ENCODE data around the gene FSTL4. TPM values are rescaled to one million over a fixed set of nuclear protein-coding genes. Genes with fewer than 3 reads are reported as not detected.

Gene FSTL4
- total RNA-seq, 3 donors from 2014 or later, result 0.42 to 1.7 (median 0.46) TPM

GRCh38 chr5:133357758-133358157 lies 254.6 kb downstream of the FSTL4 start:
- no peak overlapping the region for H3K4me3 Mint-ChIP-seq
- no peaks in the 10 kb centered on the region for H3K4me1 Mint-ChIP-seq (ENCODE audit: low read depth)
- peaks cover 2% of the 10 kb centered on the region for H3K27me3 Mint-ChIP-seq (ENCODE audit: low read depth)
- H3K36me3 Mint-ChIP-seq (ENCODE audit: insufficient read depth), result no peaks in the 10 kb centered on the region
- no peaks in the 10 kb centered on the region for H3K9me3 Mint-ChIP-seq
- no peak for DNase-seq
- no peak for ATAC-seq

- no peaks in the 10 kb centered on the region for H3K4me1 Mint-ChIP-seq (ENCODE audit: low read depth)
- H3K36me3 Mint-ChIP-seq (ENCODE audit: insufficient read depth), result no peaks in the 10 kb centered on the region
- H3K27me3 Mint-ChIP-seq (ENCODE audit: low read depth), result peaks cover 2% of the 10 kb centered on the region
- ATAC-seq (no peak), DNase-seq (no peak)
- H3K9me3 Mint-ChIP-seq, result no peaks in the 10 kb centered on the region
- no peak overlapping the region for H3K4me3 Mint-ChIP-seq
Measured at GRCh38 chr5:133356984-133357421, 255.3 kb downstream of the FSTL4 start.

- H3K27me3 Mint-ChIP-seq (ENCODE audit: low read depth), result peaks cover 2% of the 10 kb centered on the region
- ATAC-seq (peak in 1 of 2 donors; percentile 27), DNase-seq (no peak)
- H3K4me3 Mint-ChIP-seq, result no peak overlapping the region
- no peaks in the 10 kb centered on the region for H3K9me3 Mint-ChIP-seq
- H3K36me3 Mint-ChIP-seq (ENCODE audit: insufficient read depth), result no peaks in the 10 kb centered on the region
- no peaks in the 10 kb centered on the region for H3K4me1 Mint-ChIP-seq (ENCODE audit: low read depth)
Measured at GRCh38 chr5:133356396-133356983, 255.9 kb downstream of the FSTL4 start.

DNA sequence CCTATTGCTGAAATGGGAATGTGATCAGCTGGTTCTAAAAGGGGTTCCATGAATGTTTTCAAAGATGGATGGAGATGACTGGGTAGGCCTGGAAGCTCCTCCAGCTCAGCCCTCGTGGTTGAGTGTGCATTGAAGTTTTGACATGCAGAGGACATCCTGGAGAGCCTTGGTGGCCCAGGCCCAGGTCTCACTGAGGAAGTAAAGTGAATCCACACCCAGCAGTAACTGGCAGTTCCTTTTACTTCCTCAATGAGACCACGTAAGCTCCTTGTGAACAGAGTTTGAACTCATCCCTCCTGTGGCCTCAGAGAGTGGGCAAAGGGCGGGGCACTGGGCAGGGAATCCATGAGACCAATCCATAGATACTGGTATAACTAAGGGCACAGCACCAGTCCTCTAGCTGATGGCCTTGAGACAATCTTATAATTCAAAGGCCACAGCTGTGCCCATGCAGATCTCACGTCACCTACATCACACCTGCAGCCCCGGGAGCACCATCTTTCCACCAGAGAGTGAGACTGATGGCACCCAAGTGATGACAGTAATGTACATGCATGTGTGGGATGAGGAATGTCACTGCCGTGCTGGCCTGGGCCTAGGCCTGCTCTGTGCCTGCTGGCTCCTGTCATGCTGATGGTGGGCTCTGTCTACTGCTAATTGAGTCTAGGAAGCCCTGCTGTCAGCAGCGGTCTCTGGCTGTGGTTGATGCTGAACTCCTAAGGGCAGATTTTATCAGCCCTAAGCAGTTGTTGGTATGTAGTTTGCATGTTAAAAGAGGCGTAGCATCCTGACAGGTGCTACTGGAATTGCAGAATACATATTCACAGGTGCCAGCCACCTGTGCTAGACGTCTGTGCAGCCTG lies 257.8 kb downstream of the FSTL4 start:
- Mint-ChIP-seq H3K27me3 (ENCODE audit: low read depth) (peaks cover 7% of the 10 kb centered on the region), H3K4me1 (ENCODE audit: low read depth) (no peaks in the 10 kb centered on the region), H3K4me3 (no peak overlapping the region), H3K9me3 (no peaks in the 10 kb centered on the region), H3K36me3 (ENCODE audit: insufficient read depth) (no peaks in the 10 kb centered on the region)
- no peak for DNase-seq
- ATAC-seq, result no peak

GRCh38 chr5:133353741-133354140 lies 258.6 kb downstream of the FSTL4 start:
- no peak for ATAC-seq
- Mint-ChIP-seq H3K27me3 (ENCODE audit: low read depth) (peaks cover 7% of the 10 kb centered on the region), H3K4me3 (no peak overlapping the region), H3K9me3 (no peaks in the 10 kb centered on the region), H3K36me3 (ENCODE audit: insufficient read depth) (no peaks in the 10 kb centered on the region), H3K4me1 (ENCODE audit: low read depth) (no peaks in the 10 kb centered on the region)
- DNase-seq, result no peak

- H3K4me1 Mint-ChIP-seq (ENCODE audit: low read depth), result no peaks in the 10 kb centered on the region
- ATAC-seq (no peak), DNase-seq (no peak)
- no peaks in the 10 kb centered on the region for H3K36me3 Mint-ChIP-seq (ENCODE audit: insufficient read depth)
- H3K9me3 Mint-ChIP-seq, result no peaks in the 10 kb centered on the region
- H3K4me3 Mint-ChIP-seq, result no peak overlapping the region
- H3K27me3 Mint-ChIP-seq (ENCODE audit: low read depth), result peaks cover 17% of the 10 kb centered on the region
Measured at GRCh38 chr5:133348406-133348805, 263.9 kb downstream of the FSTL4 start.

GRCh38 chr5:133347039-133347438 lies 265.3 kb downstream of the FSTL4 start:
- no peak for ATAC-seq
- Mint-ChIP-seq H3K36me3 (ENCODE audit: insufficient read depth) (no peaks in the 10 kb centered on the region), H3K4me3 (no peak overlapping the region), H3K27me3 (ENCODE audit: low read depth) (peaks cover 17% of the 10 kb centered on the region), H3K9me3 (no peaks in the 10 kb centered on the region), H3K4me1 (ENCODE audit: low read depth) (no peaks in the 10 kb centered on the region)
- DNase-seq, result no peak

- DNase-seq, result no peak
- H3K4me1 Mint-ChIP-seq (ENCODE audit: low read depth), result no peaks in the 10 kb centered on the region
- no peaks in the 10 kb centered on the region for H3K36me3 Mint-ChIP-seq (ENCODE audit: insufficient read depth)
- H3K4me3 Mint-ChIP-seq, result no peak overlapping the region
- H3K9me3 Mint-ChIP-seq, result no peaks in the 10 kb centered on the region
- peaks cover 10% of the 10 kb centered on the region for H3K27me3 Mint-ChIP-seq (ENCODE audit: low read depth)
- no peak for ATAC-seq
Measured at GRCh38 chr5:133344266-133344665, 268.1 kb downstream of the FSTL4 start.

DNA sequence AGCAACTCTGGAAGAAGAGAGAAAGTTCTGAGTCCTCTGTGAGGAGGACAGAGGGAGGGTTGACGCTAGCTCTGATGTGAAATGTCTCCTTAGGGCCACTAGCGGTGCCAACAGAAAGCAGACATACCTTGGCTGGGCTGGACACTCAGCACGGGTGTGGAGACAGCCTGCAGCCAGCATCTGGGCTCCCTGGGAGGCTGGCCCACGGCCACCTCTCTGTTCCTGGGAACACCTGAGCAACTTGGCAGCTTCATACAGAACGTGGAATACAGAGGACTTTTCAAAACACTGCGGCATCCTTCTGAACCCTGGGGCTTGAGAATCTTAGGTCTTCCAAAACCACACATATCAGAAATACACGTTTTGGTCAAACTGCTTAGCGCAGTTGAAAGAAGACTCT lies 269.1 kb downstream of the FSTL4 start:
- DNase-seq, result no peak
- Mint-ChIP-seq H3K36me3 (ENCODE audit: insufficient read depth) (no peaks in the 10 kb centered on the region), H3K4me1 (ENCODE audit: low read depth) (no peaks in the 10 kb centered on the region)

GRCh38 chr5:133341915-133342710 lies 270.2 kb downstream of the FSTL4 start:
- Mint-ChIP-seq H3K9me3 (no peaks in the 10 kb centered on the region), H3K27me3 (ENCODE audit: low read depth) (peaks cover 9% of the 10 kb centered on the region), H3K36me3 (ENCODE audit: insufficient read depth) (no peaks in the 10 kb centered on the region), H3K4me1 (ENCODE audit: low read depth) (no peaks in the 10 kb centered on the region), H3K4me3 (peak overlapping the region; percentile 7)
- ATAC-seq (no peak), DNase-seq (no peak)

More for the DNA sequence above, 269.1 kb downstream of the FSTL4 start:
- no peak for ATAC-seq
- Mint-ChIP-seq H3K9me3 (no peaks in the 10 kb centered on the region), H3K27me3 (ENCODE audit: low read depth) (peaks cover 12% of the 10 kb centered on the region), H3K4me3 (no peak overlapping the region)

DNA sequence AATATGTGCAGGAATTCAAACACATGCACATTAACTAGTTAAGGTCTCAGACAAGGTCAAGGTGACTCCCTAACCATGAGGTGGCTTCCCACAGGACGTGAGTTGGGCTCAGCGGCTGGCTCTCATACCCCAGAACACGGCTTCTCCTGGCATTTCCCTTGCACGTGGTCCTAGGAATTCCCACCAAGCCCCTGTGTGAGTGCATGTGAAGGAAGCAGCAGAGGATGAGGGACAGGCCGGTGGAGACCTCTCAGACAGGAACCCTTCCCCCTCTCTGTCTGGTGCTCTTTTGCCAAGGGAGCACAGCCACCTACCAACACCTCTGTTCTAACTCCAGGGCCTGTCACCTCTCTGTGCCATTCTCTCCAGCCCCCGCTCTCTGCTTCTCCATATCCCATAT lies 271.0 kb downstream of the FSTL4 start:
- no peak overlapping the region for H3K4me3 Mint-ChIP-seq
- peaks cover 7% of the 10 kb centered on the region for H3K27me3 Mint-ChIP-seq (ENCODE audit: low read depth)
- DNase-seq (no peak), ATAC-seq (no peak)
- H3K9me3 Mint-ChIP-seq, result no peaks in the 10 kb centered on the region
- no peaks in the 10 kb centered on the region for H3K36me3 Mint-ChIP-seq (ENCODE audit: insufficient read depth)
- no peaks in the 10 kb centered on the region for H3K4me1 Mint-ChIP-seq (ENCODE audit: low read depth)

DNA sequence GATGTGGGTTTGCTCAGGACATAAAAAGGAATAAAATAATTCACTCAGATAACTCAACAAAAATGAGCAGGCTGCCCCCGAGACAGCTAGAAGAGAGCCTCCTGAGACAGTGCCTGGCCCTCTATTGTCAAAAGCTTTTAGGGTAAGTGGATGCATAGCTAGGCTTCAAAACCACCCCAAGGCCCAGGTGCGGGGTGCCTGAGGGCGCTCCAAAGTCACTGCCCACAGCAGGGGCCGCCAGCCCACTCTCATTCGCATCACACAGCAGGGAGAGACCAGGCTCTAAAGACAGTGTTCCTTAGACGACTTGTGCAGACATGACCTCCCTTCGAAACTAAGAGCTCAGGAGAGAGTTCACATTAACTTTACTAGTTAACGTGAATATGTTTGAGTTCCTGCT lies 271.5 kb downstream of the FSTL4 start:
- Mint-ChIP-seq H3K27me3 (ENCODE audit: low read depth) (peaks cover 5% of the 10 kb centered on the region), H3K36me3 (ENCODE audit: insufficient read depth) (no peaks in the 10 kb centered on the region), H3K9me3 (no peaks in the 10 kb centered on the region), H3K4me3 (no peak overlapping the region), H3K4me1 (ENCODE audit: low read depth) (no peaks in the 10 kb centered on the region)
- ATAC-seq (no peak), DNase-seq (no peak)

DNA sequence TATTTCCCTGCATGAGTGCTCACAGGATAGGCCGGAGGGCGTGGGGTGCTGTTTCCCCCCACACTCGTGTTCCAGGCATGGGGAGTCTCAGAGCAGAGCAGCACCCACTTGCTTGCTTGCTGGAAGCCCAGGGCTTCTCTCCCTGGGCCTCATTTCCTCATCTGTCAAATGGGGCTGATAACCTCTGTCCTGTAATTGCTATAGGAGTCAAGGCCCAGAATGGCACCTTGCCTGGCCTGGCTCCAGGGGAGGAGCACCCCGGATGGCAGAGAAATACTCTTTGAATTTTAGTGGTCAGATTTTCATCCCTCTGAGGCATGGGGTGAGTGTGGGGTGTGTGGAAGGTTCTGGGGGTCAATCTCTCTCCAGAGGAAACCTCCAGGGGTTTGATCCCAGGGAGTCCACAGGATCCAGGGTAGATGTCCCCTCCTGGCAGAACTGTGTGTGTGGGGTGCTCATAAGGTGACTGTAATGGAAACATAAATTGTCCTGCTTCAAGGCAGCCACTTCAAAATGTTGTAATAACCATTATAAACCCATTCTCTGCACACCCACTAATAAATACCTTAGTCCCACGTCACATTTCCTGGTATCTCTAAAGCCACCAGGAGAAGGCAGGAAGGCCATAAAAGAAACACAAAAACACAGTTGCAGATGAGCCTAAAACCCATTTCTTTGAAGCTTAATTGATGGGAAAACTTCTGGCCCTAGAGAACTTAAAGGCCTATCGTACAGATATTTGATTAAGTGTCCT lies 272.2 kb downstream of the FSTL4 start:
- no peak for ATAC-seq
- DNase-seq, result no peak
- no peak overlapping the region for H3K4me3 Mint-ChIP-seq
- H3K4me1 Mint-ChIP-seq (ENCODE audit: low read depth), result no peaks in the 10 kb centered on the region
- H3K36me3 Mint-ChIP-seq (ENCODE audit: insufficient read depth), result no peaks in the 10 kb centered on the region
- H3K9me3 Mint-ChIP-seq, result no peaks in the 10 kb centered on the region
- H3K27me3 Mint-ChIP-seq (ENCODE audit: low read depth), result peaks cover 4% of the 10 kb centered on the region

All from activated T-cell treated with anti-CD3 and anti-CD28 coated beads, Interleukin-2, amount 50 U/mL, for 4 hours (primary cell).